ENCODE data around the gene KRT83. TPM values are rescaled to one million over a fixed set of nuclear protein-coding genes. Genes with fewer than 3 reads are reported as not detected.

The KRT83 gene
- total and polyA plus RNA-seq, 11 donors = not detected

- Histone ChIP-seq H3K4me3 (no peak overlapping the region), H3K4me1 (peaks cover 0 to 6% (median 0%) of the 10 kb centered on the region in 12 donors), H3K36me3 (no peaks in the 10 kb centered on the region), H3K27me3 (peaks cover 0 to 35% (median 4%) of the 10 kb centered on the region in 9 donors), H3K9me3 (no peaks in the 10 kb centered on the region), H3K27ac (no peak overlapping the region)
- no peak for ATAC-seq
- DNase-seq = peak in 1 of 5 donors; percentile 2
- TF ChIP-seq CTCF (IDR thresholded peaks at IDR 0.05) = no peak
- no peak for TF ChIP-seq POLR2A (IDR thresholded peaks at IDR 0.05)
- intact Hi-C loops (cut with DNase I) = no loop called here
- 78 to 85% (median 81%) methylated on average over 9 of the region's 9 CpGs for WGBS, 4 donors
Observed at GRCh38 chr12:52313926-52314325, 7.3 kb downstream of the KRT83 start.

DNA sequence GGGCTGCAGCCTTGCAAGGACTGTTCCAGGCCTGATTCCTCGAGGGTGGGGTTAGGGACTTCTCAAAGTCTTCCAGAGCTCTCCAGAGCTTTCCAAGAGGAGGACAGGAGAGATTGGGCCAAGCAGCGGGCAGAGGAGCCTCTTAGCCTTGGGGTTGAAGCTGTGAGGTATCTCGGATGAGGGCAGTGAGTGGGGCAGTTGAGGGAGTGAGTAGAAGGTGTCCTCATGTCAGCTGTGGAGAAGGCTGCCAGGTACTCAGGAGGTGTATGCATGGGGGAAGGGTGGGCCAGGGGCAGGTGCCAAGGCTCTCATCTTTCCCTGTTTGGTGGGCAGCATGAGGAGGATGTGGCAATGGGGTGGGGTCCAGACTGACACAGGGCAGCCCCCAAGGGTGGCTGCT, 7.7 kb downstream of the KRT83 start:
- WGBS, 4 donors = 64 to 69% (median 68%) methylated on average over 3 of the region's 3 CpGs
- TF ChIP-seq CTCF (IDR thresholded peaks at IDR 0.05) (no peak), POLR2A (IDR thresholded peaks at IDR 0.05) (no peak)
- no peak overlapping the region for H3K27ac ChIP-seq
- H3K27me3 ChIP-seq = peaks cover 0 to 35% (median 4%) of the 10 kb centered on the region in 9 donors
- ATAC-seq (no peak), DNase-seq (no peak)
- H3K36me3 ChIP-seq = no peaks in the 10 kb centered on the region
- intact Hi-C loops (cut with DNase I) = no loop called here
- peaks cover 0 to 11% (median 0%) of the 10 kb centered on the region in 12 donors for H3K4me1 ChIP-seq
- H3K9me3 ChIP-seq = no peaks in the 10 kb centered on the region
- no peak overlapping the region for H3K4me3 ChIP-seq

GRCh38 chr12:52312086-52312485, 9.1 kb downstream of the KRT83 start:
- Histone ChIP-seq H3K9me3 (no peaks in the 10 kb centered on the region), H3K27ac (no peak overlapping the region), H3K36me3 (no peaks in the 10 kb centered on the region), H3K27me3 (peaks cover 0 to 37% (median 11%) of the 10 kb centered on the region in 9 donors), H3K4me1 (peaks cover 0 to 19% (median 0%) of the 10 kb centered on the region in 12 donors), H3K4me3 (no peak overlapping the region)
- ATAC-seq (no peak), DNase-seq (no peak)
- WGBS, 4 donors = 64 to 78% (median 73%) methylated on average over 4 of the region's 4 CpGs
- intact Hi-C loops (cut with DNase I) = no loop called here
- TF ChIP-seq CTCF (IDR thresholded peaks at IDR 0.05) = no peak
- TF ChIP-seq POLR2A (IDR thresholded peaks at IDR 0.05) = no peak

GRCh38 chr12:52311285-52311648, 9.9 kb downstream of the KRT83 start:
- Histone ChIP-seq H3K9me3 (no peaks in the 10 kb centered on the region), H3K27me3 (peaks cover 0 to 45% (median 11%) of the 10 kb centered on the region in 9 donors), H3K27ac (no peak overlapping the region), H3K36me3 (no peaks in the 10 kb centered on the region), H3K4me1 (peaks cover 0 to 19% (median 0%) of the 10 kb centered on the region in 12 donors), H3K4me3 (no peak overlapping the region)
- no peak for TF ChIP-seq CTCF (IDR thresholded peaks at IDR 0.05)
- TF ChIP-seq POLR2A (IDR thresholded peaks at IDR 0.05) = no peak
- WGBS, 4 donors = 55 to 69% (median 64%) methylated on average over 3 of the region's 3 CpGs
- no peak for ATAC-seq
- DNase-seq = no peak
- intact Hi-C loops (cut with DNase I) = no loop called here
